Lung (tissue), 12 donors: ENCODE data around the gene TMEM79. TPM values are rescaled to one million over a fixed set of nuclear protein-coding genes. Genes with fewer than 3 reads are reported as not detected.
A peak's percentile ranks its signal among the peaks of the same experiment; 100 is the strongest.

Experiments used
- ATAC-seq: fragments of 200-7000 bp; cut with Tn5 transposase; one replicate; pipeline ENCODE4 v1.9.1; 2020; ENCODE audit warnings: moderate number of reproducible peaks; ENCODE audit not compliant: insufficient read depth, low FRiP score
- DNase-seq, 3 donors: peaks; one replicate each; pipeline ENCODE4 v3.0.0-alpha.2; 2013 to 2017
- H3K27ac ChIP-seq, 2 donors: one replicate each; pipeline ENCODE4 v1.5.1; 2013; ENCODE audit warnings: mild to moderate bottlenecking in 2 of 2, moderate library complexity in 2 of 2, control low read depth in 1 of 2, inconsistent platforms in 1 of 2, low read depth in 1 of 2, low read length in 1 of 2
- H3K27me3 ChIP-seq, 3 donors: one replicate each; pipeline ENCODE4 v1.5.1; 2013; ENCODE audit warnings: low read length in 2 of 3; ENCODE audit not compliant: control insufficient read depth in 3 of 3, insufficient read depth in 3 of 3
- H3K36me3 ChIP-seq, 4 donors: one replicate each; pipeline ENCODE4 v1.5.1; 2013; ENCODE audit warnings: low read length in 4 of 4, mild to moderate bottlenecking in 1 of 4, moderate library complexity in 1 of 4; ENCODE audit not compliant: control insufficient read depth in 4 of 4, insufficient read depth in 4 of 4
- H3K4me1 ChIP-seq, 5 donors: one replicate each; pipeline ENCODE4 v1.5.1; 2013; ENCODE audit warnings: low read length in 5 of 5, mild to moderate bottlenecking in 2 of 5, moderate library complexity in 1 of 5; ENCODE audit not compliant: control insufficient read depth in 5 of 5, insufficient read depth in 5 of 5
- H3K4me3 ChIP-seq: one replicate; pipeline ENCODE4 v1.5.1; 2013; ENCODE audit warnings: mild to moderate bottlenecking, control low read depth, moderate library complexity
- H3K9ac ChIP-seq, 2 donors: one replicate each; pipeline ENCODE4 v1.5.1; 2013; ENCODE audit warnings: low read length in 2 of 2, control low read depth in 1 of 2; ENCODE audit not compliant: insufficient read depth in 1 of 2
- H3K9me3 ChIP-seq, 4 donors: one replicate each; pipeline ENCODE4 v1.5.1; 2013; ENCODE audit warnings: low read length in 3 of 4, mild to moderate bottlenecking in 1 of 4, moderate library complexity in 1 of 4; ENCODE audit not compliant: control insufficient read depth in 4 of 4, insufficient read depth in 3 of 4
- WGBS, 2 donors: extraction: QIAGEN DNeasy Blood & Tissue Kit; methylation state at CpG; one replicate each; pipeline ENCODE4 v1.1.7; 2013; 5-methylcytosine and 5-hydroxymethylcytosine counted together
- polyA plus RNA-seq, 2 donors: library from polyadenylated mRNA; stranded (reverse); fragments of 200-250 nt; gene quantifications; one replicate each; pipeline ENCODE4 v1.2.1, GENCODE V29; 2013
- total RNA-seq, 2 donors: library from RNA; depleted of rRNA in 1 of 2; stranded (reverse); fragments of >200 nt in 1 of 2; gene quantifications; one replicate each; pipeline ENCODE4 v1.2.1, GENCODE V29; 2014 to 2021
- TF ChIP-seq, protein P1 (sequence below): IDR thresholded peaks from 2 replicates; pipeline ENCODE4 v1.5.1; 2012; ENCODE audit warnings: mild to moderate bottlenecking; ENCODE audit errors: control extremely low read depth, extremely low read depth
- donor health status: control.
- donor health status: control.
- donor health status: Bipolar disorder and iron deficiency.
- donor health status: healthy.
- donor health status: DM: yes; HTN: yes; CAD: no.

TMEM79 gene
- total and polyA plus RNA-seq, 4 donors, result 2.5 to 4.7 (median 4.6) TPM

DNA sequence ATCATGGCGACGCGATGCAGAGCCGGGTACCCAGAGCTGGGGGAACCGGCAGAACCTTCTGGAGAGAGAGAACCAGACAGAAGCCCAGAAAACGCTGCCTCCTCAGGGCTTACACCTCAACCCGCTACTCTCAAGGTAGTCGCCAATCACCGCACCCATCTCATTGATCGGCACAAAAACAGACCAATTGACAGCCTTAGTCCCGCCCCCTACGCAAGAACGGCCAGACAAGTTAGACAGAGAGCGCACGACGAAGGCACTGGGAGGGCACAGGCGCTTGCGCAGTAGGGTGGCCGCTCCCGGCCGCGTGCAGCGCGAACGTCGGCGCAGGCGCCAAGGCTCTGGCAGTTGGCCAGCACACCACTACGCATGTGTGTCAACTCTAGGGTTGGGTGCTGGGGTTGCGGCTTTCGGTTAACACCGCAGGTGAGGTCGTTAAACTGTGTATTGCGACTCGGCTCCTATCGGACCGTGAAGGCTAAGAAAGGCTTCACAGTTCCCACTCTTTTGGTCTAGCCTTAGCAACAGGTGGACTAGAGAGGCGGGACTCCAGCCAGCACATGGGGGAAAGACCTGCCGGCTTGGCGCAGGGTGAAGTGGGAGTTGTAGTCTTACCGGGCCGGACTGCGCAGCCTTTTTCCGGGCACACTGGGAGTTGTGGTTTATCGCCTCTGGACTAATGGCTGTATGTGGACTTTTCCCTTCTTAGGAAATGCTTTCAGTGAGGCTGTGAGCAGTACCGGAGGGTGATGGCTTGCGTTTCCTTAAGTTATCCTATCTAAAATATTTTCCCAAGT lies 54.3 kb downstream of the TMEM79 start, which contains the start of the genes CCT3 and TSACC:
TSS of gene CCT3 (minus strand) at position 113 of the 797 bp plus-strand sequence. CDS start at position 5, 108 bp downstream.
TSS of gene TSACC (plus strand) at position 347 of the 797 bp plus-strand sequence. CDS start 1,232 bp downstream, outside the sequence.
- ATAC-seq (peak; percentile 98), DNase-seq (peak; percentile 99 to 100 (median 100))
- Histone ChIP-seq H3K36me3 (peaks cover 0 to 14% (median 11%) of the 10 kb centered on the region in 4 donors), H3K9ac (peak within 1 kb of the TSS; percentile 26 to 36), H3K9me3 (no peaks in the 10 kb centered on the region), H3K27me3 (no peaks in the 10 kb centered on the region), H3K4me3 (peak within 1 kb of the TSS; percentile 75), H3K4me1 (peaks cover 2 to 15% (median 10%) of the 10 kb centered on the region in 5 donors), H3K27ac (peak within 1 kb of the TSS; percentile 80 to 89)
- WGBS, 2 donors, result 0 to 1% methylated on average over 47 of the region's 47 CpGs
- TF ChIP-seq, protein P1, sequence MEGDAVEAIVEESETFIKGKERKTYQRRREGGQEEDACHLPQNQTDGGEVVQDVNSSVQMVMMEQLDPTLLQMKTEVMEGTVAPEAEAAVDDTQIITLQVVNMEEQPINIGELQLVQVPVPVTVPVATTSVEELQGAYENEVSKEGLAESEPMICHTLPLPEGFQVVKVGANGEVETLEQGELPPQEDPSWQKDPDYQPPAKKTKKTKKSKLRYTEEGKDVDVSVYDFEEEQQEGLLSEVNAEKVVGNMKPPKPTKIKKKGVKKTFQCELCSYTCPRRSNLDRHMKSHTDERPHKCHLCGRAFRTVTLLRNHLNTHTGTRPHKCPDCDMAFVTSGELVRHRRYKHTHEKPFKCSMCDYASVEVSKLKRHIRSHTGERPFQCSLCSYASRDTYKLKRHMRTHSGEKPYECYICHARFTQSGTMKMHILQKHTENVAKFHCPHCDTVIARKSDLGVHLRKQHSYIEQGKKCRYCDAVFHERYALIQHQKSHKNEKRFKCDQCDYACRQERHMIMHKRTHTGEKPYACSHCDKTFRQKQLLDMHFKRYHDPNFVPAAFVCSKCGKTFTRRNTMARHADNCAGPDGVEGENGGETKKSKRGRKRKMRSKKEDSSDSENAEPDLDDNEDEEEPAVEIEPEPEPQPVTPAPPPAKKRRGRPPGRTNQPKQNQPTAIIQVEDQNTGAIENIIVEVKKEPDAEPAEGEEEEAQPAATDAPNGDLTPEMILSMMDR, result no peak

Other genes with a start within 250 kb of the TMEM79 start
- 10 to 100 TPM; 25.0 to 27.2 TPM for gene UBQLN4, start 230.5 kb upstream of the TMEM79 start, total RNA-seq
- 10 to 100 TPM; 16.2 to 20.8 TPM for gene UBQLN4, start 230.5 kb upstream of the TMEM79 start, polyA plus RNA-seq
- 10 to 100 TPM; 71.2 to 71.5 TPM for gene LAMTOR2, start 229.5 kb upstream of the TMEM79 start, total RNA-seq
- 100 to 1,000 TPM; 135 to 143 TPM for gene LAMTOR2, start 229.5 kb upstream of the TMEM79 start, polyA plus RNA-seq
- 10 to 100 TPM; 62.7 to 75.2 TPM for gene RAB25, start 223.2 kb upstream of the TMEM79 start, total RNA-seq
- 100 to 1,000 TPM in 1 of 2 donors, 10 to 100 TPM in 1; 99.2 to 156 TPM for gene RAB25, start 223.2 kb upstream of the TMEM79 start, polyA plus RNA-seq
- 1 to 10 TPM; 1.1 to 8.1 TPM for gene MEX3A, start 201.9 kb upstream of the TMEM79 start, total RNA-seq
- gene MEX3A, start 201.9 kb upstream of the TMEM79 start, polyA plus RNA-seq, result under 1 TPM; 0.26 to 1.00 TPM
- gene LMNA, start 169.6 kb upstream of the TMEM79 start, total RNA-seq, result 100 to 1,000 TPM; 182 to 547 TPM
- 100 to 1,000 TPM; 163 to 205 TPM for gene LMNA, start 169.6 kb upstream of the TMEM79 start, polyA plus RNA-seq
- 10 to 100 TPM; 22.7 to 46.9 TPM for gene SEMA4A, start 130.7 kb upstream of the TMEM79 start, total RNA-seq
- gene SEMA4A, start 130.7 kb upstream of the TMEM79 start, polyA plus RNA-seq, result 10 to 100 TPM; 26.9 to 54.9 TPM
- 10 to 100 TPM; 10.9 to 28.4 TPM for gene SLC25A44, start 90.2 kb upstream of the TMEM79 start, total RNA-seq
- 10 to 100 TPM in 1 of 2 donors, 1 to 10 TPM in 1; 8.0 to 22.0 TPM for gene SLC25A44, start 90.2 kb upstream of the TMEM79 start, polyA plus RNA-seq
- 10 to 100 TPM; 60.0 to 66.9 TPM for gene PMF1, start 71.3 kb upstream of the TMEM79 start, total RNA-seq
- gene PMF1, start 71.3 kb upstream of the TMEM79 start, polyA plus RNA-seq, result 100 to 1,000 TPM in 1 of 2 donors, 10 to 100 TPM in 1; 62.5 to 144 TPM
- 1 to 10 TPM; 1.3 to 1.7 TPM for gene BGLAP, start 42.1 kb upstream of the TMEM79 start, total RNA-seq
- 1 to 10 TPM in 1 of 2 donors, under 1 TPM in 1; 0.46 to 1.7 TPM for gene BGLAP, start 42.1 kb upstream of the TMEM79 start, polyA plus RNA-seq
- 1 to 10 TPM; 1.3 to 3.0 TPM for gene PAQR6, start 36.3 kb upstream of the TMEM79 start, total RNA-seq
- 1 to 10 TPM; 1.7 to 2.6 TPM for gene PAQR6, start 36.3 kb upstream of the TMEM79 start, polyA plus RNA-seq
- gene SMG5, start 1.5 kb upstream of the TMEM79 start, total RNA-seq, result 10 to 100 TPM; 37.3 to 68.4 TPM
- 10 to 100 TPM; 40.0 to 42.8 TPM for gene SMG5, start 1.5 kb upstream of the TMEM79 start, polyA plus RNA-seq
- gene GLMP, start 11.4 kb downstream of the TMEM79 start, total RNA-seq, result 10 to 100 TPM; 30.1 to 71.0 TPM
- 10 to 100 TPM; 48.2 to 75.8 TPM for gene GLMP, start 11.4 kb downstream of the TMEM79 start, polyA plus RNA-seq
- gene VHLL, start 15.0 kb downstream of the TMEM79 start, total RNA-seq, result not detected
- not detected for gene VHLL, start 15.0 kb downstream of the TMEM79 start, polyA plus RNA-seq
- gene CCT3, start 54.0 kb downstream of the TMEM79 start, total RNA-seq, result 100 to 1,000 TPM; 128 to 149 TPM
- gene CCT3, start 54.0 kb downstream of the TMEM79 start, polyA plus RNA-seq, result 100 to 1,000 TPM in 1 of 2 donors, 10 to 100 TPM in 1; 71.6 to 165 TPM
- gene TSACC, start 54.2 kb downstream of the TMEM79 start, total RNA-seq, result not detected
- under 1 TPM; 0.29 to 0.45 TPM for gene TSACC, start 54.2 kb downstream of the TMEM79 start, polyA plus RNA-seq
- under 1 TPM; 0.18 to 0.74 TPM for gene RHBG, start 84.9 kb downstream of the TMEM79 start, total RNA-seq
- not detected for gene RHBG, start 84.9 kb downstream of the TMEM79 start, polyA plus RNA-seq
- 10 to 100 TPM; 23.0 to 52.5 TPM for gene MEF2D, start 216.4 kb downstream of the TMEM79 start, total RNA-seq
- gene MEF2D, start 216.4 kb downstream of the TMEM79 start, polyA plus RNA-seq, result 10 to 100 TPM; 23.0 to 23.3 TPM